ENCODE results near the gene ALX4. TPM values are rescaled to one million over a fixed set of nuclear protein-coding genes. Genes with fewer than 3 reads are reported as not detected.

The ALX4 gene
- total and polyA plus RNA-seq, 2 of the 8 experiments (the other 6 are each of a cell fraction or from before 2014, with no cell fraction given), result not detected

- TF ChIP-seq CBX5 (IDR thresholded peaks at IDR 0.05; ENCODE audit: low read depth, low read length) (no peak), MAX (IDR thresholded peaks at IDR 0.05) (no peak)
These were observed 46.1 kb downstream of the ALX4 start (continued) for GRCh38 chr11:44263738-44264437.
